OCI-LY1 (cell line): ENCODE measurements around the gene WSCD2.

Source experiments
- H2AFZ ChIP-seq: fragments of 200-600 bp; sonication (generic), shearing (Covaris generic); 2 replicates; pipeline ENCODE4 v1.6.0; 2014; ENCODE audit warnings: antibody characterized with exemption, mild to moderate bottlenecking, low read length
- H3F3A ChIP-seq: fragments of 200-600 bp; sonication (generic), shearing (Covaris generic); 2 replicates; pipeline ENCODE4 v1.6.0; 2014; ENCODE audit warnings: mild to moderate bottlenecking, antibody characterized with exemption, low read length, moderate library complexity; ENCODE audit not compliant: insufficient read depth
- H3K27ac ChIP-seq: fragments of 200-600 bp; sonication (generic); 2 replicates; pipeline ENCODE4 v1.5.1; 2014; ENCODE audit warnings: low read length, mixed run types, mild to moderate bottlenecking, low read depth; ENCODE audit not compliant: poor library complexity, severe bottlenecking
- H3K27me3 ChIP-seq: fragments of 200-600 bp; sonication (generic); 2 replicates; pipeline ENCODE4 v1.6.0; 2014; ENCODE audit warnings: antibody characterized with exemption, mild to moderate bottlenecking, low read length, moderate library complexity; ENCODE audit not compliant: insufficient read depth
- H3K36me3 ChIP-seq: fragments of 200-600 bp; sonication (generic); 2 replicates; pipeline ENCODE4 v1.6.1; 2014; ENCODE audit warnings: mild to moderate bottlenecking, antibody characterized with exemption, low read length, moderate library complexity, mixed read lengths; ENCODE audit not compliant: insufficient read depth
- H3K4me1 ChIP-seq: fragments of 200-600 bp; sonication (generic); 2 replicates; pipeline ENCODE4 v1.5.1; 2014; ENCODE audit warnings: mild to moderate bottlenecking, low read length, moderate library complexity; ENCODE audit not compliant: insufficient read depth, severe bottlenecking
- H3K4me2 ChIP-seq: fragments of 200-600 bp; sonication (generic), shearing (Covaris generic); 2 replicates; pipeline ENCODE4 v1.6.1; 2014; ENCODE audit warnings: low read length
- H3K4me3 ChIP-seq: fragments of 200-600 bp; sonication (generic); 2 replicates; pipeline ENCODE4 v1.5.1; 2014; ENCODE audit warnings: low read length, low read depth, mild to moderate bottlenecking, mixed read lengths; ENCODE audit not compliant: poor library complexity, severe bottlenecking
- H3K79me2 ChIP-seq: fragments of 200-600 bp; shearing (Covaris generic); 2 replicates; pipeline ENCODE4 v1.6.1; 2016; ENCODE audit warnings: mixed run types, low read length, mixed read lengths; ENCODE audit not compliant: insufficient read depth
- H3K9ac ChIP-seq: fragments of 200-600 bp; sonication (generic), shearing (Covaris generic); 2 replicates; pipeline ENCODE4 v1.6.1; 2014; ENCODE audit warnings: mild to moderate bottlenecking, low read length, mixed read lengths
- H3K9me2 ChIP-seq: fragments of 200-600 bp; sonication (generic), shearing (Covaris generic); 2 replicates; pipeline ENCODE4 v1.6.1; 2014; ENCODE audit warnings: low read depth, mild to moderate bottlenecking, low read length, mixed read lengths
- H3K9me3 ChIP-seq: fragments of 200-600 bp; shearing (Covaris generic); 2 replicates; pipeline ENCODE4 v1.6.1; 2014; ENCODE audit warnings: low read length, mixed read lengths
- H4K20me1 ChIP-seq: fragments of 200-600 bp; sonication (generic), shearing (Covaris generic); 2 replicates; pipeline ENCODE4 v1.6.0; 2016; ENCODE audit warnings: mild to moderate bottlenecking, low read length; ENCODE audit not compliant: insufficient read depth
- CTCF ChIP-seq: fragments of 200-600 bp; sonication (generic), shearing (Covaris generic); IDR thresholded peaks from 2 replicates; pipeline ENCODE4 v1.5.1; 2017; ENCODE audit warnings: mild to moderate bottlenecking, antibody characterized with exemption, low read length, moderate library complexity, mixed read lengths
- EZH2 ChIP-seq: fragments of 200-600 bp; sonication (generic), shearing (Covaris generic); IDR thresholded peaks from 2 replicates; pipeline ENCODE4 v1.8.0; 2017; ENCODE audit warnings: borderline replicate concordance, mixed run types, mild to moderate bottlenecking, antibody characterized with exemption, low read length, moderate library complexity, mixed read lengths

WSCD2 gene

DNA sequence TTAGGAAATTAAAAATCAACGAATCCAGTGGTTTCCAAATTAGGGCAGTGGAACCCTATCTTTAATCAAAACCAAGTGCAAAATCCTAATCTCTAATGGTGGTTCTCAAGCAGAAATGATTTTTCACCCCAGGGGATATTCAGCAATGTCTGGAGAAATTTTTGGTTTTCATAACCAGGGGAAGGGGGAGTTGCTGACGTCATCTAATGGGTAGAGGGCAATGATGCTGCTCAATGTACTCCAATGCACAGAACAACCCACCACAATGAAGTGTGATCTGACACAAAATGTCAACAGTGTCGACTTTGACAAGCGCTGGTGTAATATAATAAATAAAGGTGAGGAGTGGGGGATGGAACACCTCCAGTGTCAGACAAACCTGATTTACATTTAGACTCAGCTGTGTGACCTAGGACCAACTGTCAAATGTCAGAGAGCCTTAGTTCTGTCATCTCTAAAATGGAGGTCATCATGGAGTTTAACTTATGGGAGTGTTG lies 128.6 kb downstream of the WSCD2 start:
- Histone ChIP-seq H3K9ac (no peak overlapping the region), H3K27me3 (no peaks in the 10 kb centered on the region), H3K4me3 (no peak overlapping the region), H2AFZ (no peak overlapping the region), H3K36me3 (no peaks in the 10 kb centered on the region), H3K79me2 (no peaks in the 10 kb centered on the region), H3K27ac (no peak overlapping the region), H3F3A (no peaks in the 10 kb centered on the region), H3K4me2 (no peak overlapping the region), H3K4me1 (no peaks in the 10 kb centered on the region), H3K9me3 (no peaks in the 10 kb centered on the region), H3K9me2 (no peaks in the 10 kb centered on the region), H4K20me1 (no peaks in the 10 kb centered on the region)
- TF ChIP-seq CTCF (no peak), EZH2 (no peak)

GRCh38 chr12:108260039-108260438 lies 131.0 kb downstream of the WSCD2 start:
- Histone ChIP-seq H3K4me1 (no peaks in the 10 kb centered on the region), H3K9ac (no peak overlapping the region), H3K27ac (no peak overlapping the region), H3K27me3 (no peaks in the 10 kb centered on the region), H3K9me3 (no peaks in the 10 kb centered on the region), H3K4me3 (no peak overlapping the region), H3K4me2 (no peak overlapping the region), H3K9me2 (no peaks in the 10 kb centered on the region), H2AFZ (no peak overlapping the region), H3K36me3 (no peaks in the 10 kb centered on the region), H4K20me1 (no peaks in the 10 kb centered on the region), H3F3A (no peaks in the 10 kb centered on the region), H3K79me2 (no peaks in the 10 kb centered on the region)
- no peak for TF ChIP-seq EZH2
- TF ChIP-seq CTCF: no peak

- no peak overlapping the region for H3K9ac ChIP-seq
- H3K36me3 ChIP-seq: no peaks in the 10 kb centered on the region
- no peaks in the 10 kb centered on the region for H3K9me2 ChIP-seq
- H3K27me3 ChIP-seq: no peaks in the 10 kb centered on the region
- H3K4me1 ChIP-seq: no peaks in the 10 kb centered on the region
- H3K79me2 ChIP-seq: no peaks in the 10 kb centered on the region
- H3K9me3 ChIP-seq: no peaks in the 10 kb centered on the region
- no peak overlapping the region for H3K4me2 ChIP-seq
- H2AFZ ChIP-seq: no peak overlapping the region
- H3K4me3 ChIP-seq: no peak overlapping the region
- no peaks in the 10 kb centered on the region for H4K20me1 ChIP-seq
- no peak overlapping the region for H3K27ac ChIP-seq
- no peaks in the 10 kb centered on the region for H3F3A ChIP-seq
- TF ChIP-seq EZH2: no peak
- no peak for TF ChIP-seq CTCF
Measured at GRCh38 chr12:108260969-108261368, 131.9 kb downstream of the WSCD2 start.
